Natural killer cell (primary cell): ENCODE measurements around the gene MLN. TPM values are rescaled to one million over a fixed set of nuclear protein-coding genes. Genes with fewer than 3 reads are reported as not detected.

ENCODE experiments used
- ATAC-seq, 3 donors: fragments of 150-1000 bp in 2 of 3; fragments of 200-7000 bp in 1 of 3; cut with Tn5 transposase; 1 replicate in 1 of 3; 2 replicates in 2 of 3; pipeline ENCODE4 v1.10.0; 2021; ENCODE audit warnings: mild to moderate bottlenecking in 2 of 3, moderate library complexity in 2 of 3
- DNase-seq, 2 donors: peaks; one replicate each; pipeline versions ENCODE4 v3.0.0 to v3.0.0-alpha.2; 2013 to 2021; ENCODE audit warnings: mixed read lengths in 1 of 2
- H3K27ac ChIP-seq: one replicate; pipeline ENCODE4 v1.5.1; 2013; ENCODE audit warnings: mild to moderate bottlenecking, low read length
- H3K27me3 ChIP-seq: one replicate; pipeline ENCODE4 v1.6.1; 2013; ENCODE audit warnings: low read length; ENCODE audit not compliant: control insufficient read depth, insufficient read depth
- H3K36me3 ChIP-seq: one replicate; pipeline ENCODE4 v1.6.1; 2013; ENCODE audit warnings: low read length; ENCODE audit not compliant: control insufficient read depth, insufficient read depth
- H3K4me1 ChIP-seq: one replicate; pipeline ENCODE4 v1.6.1; 2013; ENCODE audit warnings: low read length; ENCODE audit not compliant: control insufficient read depth, insufficient read depth
- H3K4me3 ChIP-seq: one replicate; pipeline ENCODE4 v1.5.1; 2013; ENCODE audit warnings: low read length
- H3K9me3 ChIP-seq: one replicate; pipeline ENCODE4 v1.6.1; 2013; ENCODE audit warnings: low read length; ENCODE audit not compliant: control insufficient read depth, insufficient read depth
- H3K27ac Mint-ChIP-seq, 2 donors: one replicate each; pipeline ENCODE4 v1.8.0; 2022; ENCODE audit warnings: mild to moderate bottlenecking in 2 of 2, mixed read lengths in 2 of 2, moderate library complexity in 1 of 2
- H3K27me3 Mint-ChIP-seq, 2 donors: one replicate each; pipeline ENCODE4 v1.8.0; 2022; ENCODE audit warnings: low read depth in 2 of 2, mixed read lengths in 2 of 2
- H3K36me3 Mint-ChIP-seq: one replicate; pipeline ENCODE4 v1.8.0; 2022; ENCODE audit warnings: mixed read lengths
- H3K4me1 Mint-ChIP-seq, 2 donors: one replicate each; pipeline ENCODE4 v1.8.0; 2022; ENCODE audit warnings: mixed read lengths in 2 of 2
- H3K4me3 Mint-ChIP-seq: one replicate; pipeline ENCODE4 v1.8.0; 2022; ENCODE audit warnings: mild to moderate bottlenecking, moderate library complexity, mixed read lengths
- H3K9me3 Mint-ChIP-seq, 2 donors: one replicate each; pipeline ENCODE4 v1.8.0; 2022; ENCODE audit warnings: mixed read lengths in 2 of 2
- WGBS: methylation state at CpG from one replicate; pipeline ENCODE4 v1.1.7; 2013; ENCODE audit warnings: missing lambda C conversion rate; ENCODE audit not compliant: insufficient coverage; 5-methylcytosine and 5-hydroxymethylcytosine counted together
- intact Hi-C: fragments of 100-400 bp; cut with micrococcal nuclease; formaldehyde crosslinking; loops from one replicate; pipeline ENCODE4 v1.14.2; 2022
- total RNA-seq, 4 donors: library from RNA; stranded (reverse); fragments of 120-200 nt in 1 of 4; gene quantifications; one replicate each; pipeline versions ENCODE4 v1.2.3 to v1.2.4, GENCODE V29; 2013 to 2022
- TF ChIP-seq, protein P1 (sequence below): fragments of 200-600 bp; IDR thresholded peaks from one replicate; pipeline ENCODE4 v1.8.0; 2022; ENCODE audit warnings: antibody characterized with exemption

MLN gene
- total RNA-seq, 3 donors from 2014 or later (not counting 1 experiment from before 2014, with no cell fraction given), result not detected

DNA sequence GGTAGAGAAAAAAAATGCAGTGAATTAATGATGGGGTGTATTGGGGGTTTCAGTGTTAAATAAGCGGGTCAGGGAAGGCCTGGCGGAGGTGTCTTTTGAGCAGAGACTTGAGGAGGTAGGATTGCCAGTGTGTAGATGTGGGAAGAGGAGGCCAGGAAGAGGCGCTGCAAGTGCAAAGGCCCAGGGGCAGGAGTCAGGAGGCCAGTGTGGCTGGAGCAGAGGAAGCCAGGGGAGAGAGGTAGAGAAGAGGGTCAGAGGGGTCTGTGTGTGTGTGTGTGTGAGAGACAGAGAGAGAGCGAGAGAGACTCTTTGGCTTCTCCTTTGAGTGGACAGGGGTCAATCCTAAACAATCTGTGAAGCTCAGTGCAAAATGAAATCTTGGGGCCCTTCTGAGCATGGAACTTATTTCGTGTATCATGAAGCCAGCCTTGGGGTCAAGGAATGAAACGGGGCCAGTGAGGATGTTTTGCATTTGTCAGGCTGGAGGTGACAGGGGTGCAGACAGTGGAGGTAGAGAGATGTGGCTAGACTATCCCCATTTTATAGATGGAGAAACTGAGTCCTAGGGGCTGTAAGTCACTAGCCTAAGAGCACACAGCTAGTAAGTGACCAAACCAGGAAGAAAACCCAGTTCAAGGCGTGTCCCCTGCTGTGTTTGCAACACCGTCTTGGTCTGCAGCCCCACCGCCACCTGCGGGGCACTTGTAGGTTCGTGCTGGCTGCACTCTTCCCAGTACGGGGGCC is 47.4 kb downstream of the MLN start:
- TF ChIP-seq, protein P1, sequence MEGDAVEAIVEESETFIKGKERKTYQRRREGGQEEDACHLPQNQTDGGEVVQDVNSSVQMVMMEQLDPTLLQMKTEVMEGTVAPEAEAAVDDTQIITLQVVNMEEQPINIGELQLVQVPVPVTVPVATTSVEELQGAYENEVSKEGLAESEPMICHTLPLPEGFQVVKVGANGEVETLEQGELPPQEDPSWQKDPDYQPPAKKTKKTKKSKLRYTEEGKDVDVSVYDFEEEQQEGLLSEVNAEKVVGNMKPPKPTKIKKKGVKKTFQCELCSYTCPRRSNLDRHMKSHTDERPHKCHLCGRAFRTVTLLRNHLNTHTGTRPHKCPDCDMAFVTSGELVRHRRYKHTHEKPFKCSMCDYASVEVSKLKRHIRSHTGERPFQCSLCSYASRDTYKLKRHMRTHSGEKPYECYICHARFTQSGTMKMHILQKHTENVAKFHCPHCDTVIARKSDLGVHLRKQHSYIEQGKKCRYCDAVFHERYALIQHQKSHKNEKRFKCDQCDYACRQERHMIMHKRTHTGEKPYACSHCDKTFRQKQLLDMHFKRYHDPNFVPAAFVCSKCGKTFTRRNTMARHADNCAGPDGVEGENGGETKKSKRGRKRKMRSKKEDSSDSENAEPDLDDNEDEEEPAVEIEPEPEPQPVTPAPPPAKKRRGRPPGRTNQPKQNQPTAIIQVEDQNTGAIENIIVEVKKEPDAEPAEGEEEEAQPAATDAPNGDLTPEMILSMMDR, result no peak
- no peak overlapping the region for H3K4me3 ChIP-seq
- H3K9me3 Mint-ChIP-seq, result no peaks in the 10 kb centered on the region
- no peak overlapping the region for H3K4me3 Mint-ChIP-seq
- WGBS, result 83% methylated on average over 12 of the region's 12 CpGs
- H3K9me3 ChIP-seq, result no peaks in the 10 kb centered on the region
- ATAC-seq, result no peak
- H3K36me3 ChIP-seq, result no peaks in the 10 kb centered on the region
- H3K27ac Mint-ChIP-seq, result no peak overlapping the region
- no peaks in the 10 kb centered on the region for H3K36me3 Mint-ChIP-seq
- intact Hi-C loops, result no loop called here
- H3K27me3 ChIP-seq, result no peaks in the 10 kb centered on the region
- DNase-seq, result no peak
- H3K4me1 ChIP-seq, result no peaks in the 10 kb centered on the region
- no peak overlapping the region for H3K27ac ChIP-seq
- H3K4me1 Mint-ChIP-seq, result no peaks in the 10 kb centered on the region
- H3K27me3 Mint-ChIP-seq, result peaks cover 0 to 2% of the 10 kb centered on the region in 2 donors

DNA sequence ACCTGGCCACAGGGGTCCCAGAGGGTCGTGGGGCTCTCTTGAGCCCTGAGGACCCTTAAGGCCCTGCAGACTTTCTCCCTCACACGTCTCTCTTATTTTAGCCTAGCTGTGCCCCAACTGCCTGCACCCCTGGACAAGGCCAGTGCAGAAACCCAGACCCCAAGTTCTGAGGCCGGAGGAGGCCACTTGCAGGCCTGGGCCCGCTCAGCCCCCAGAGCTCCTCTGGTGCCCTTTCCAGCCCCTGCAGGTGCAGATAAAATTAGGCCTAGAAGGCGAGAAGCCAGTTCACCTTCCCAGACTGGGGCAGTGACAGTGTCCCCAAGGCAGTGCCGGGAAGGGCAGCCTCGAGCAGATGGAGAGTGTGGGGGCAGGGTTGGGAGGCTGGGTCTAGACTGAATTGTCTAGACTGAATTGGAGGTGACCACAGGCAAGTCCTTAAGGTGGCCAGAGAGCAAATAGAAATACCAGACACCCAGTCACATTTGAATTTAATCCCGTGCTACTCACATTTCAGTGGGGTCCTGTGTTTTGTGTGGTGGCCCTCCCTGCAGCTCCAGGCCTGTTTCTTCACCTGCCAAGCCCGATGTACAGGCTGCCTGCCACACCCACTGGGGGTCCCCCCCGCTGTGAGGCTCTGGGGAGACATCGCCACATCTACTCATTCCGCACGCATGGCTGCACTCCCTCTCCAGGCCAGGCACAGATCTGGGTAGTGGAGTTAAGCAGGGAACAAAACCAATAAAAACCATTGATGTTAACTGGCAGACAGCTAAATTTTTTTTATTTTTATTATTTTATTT is 48.5 kb downstream of the MLN start:
- Mint-ChIP-seq H3K4me1 (no peaks in the 10 kb centered on the region), H3K9me3 (no peaks in the 10 kb centered on the region), H3K27ac (no peak overlapping the region), H3K36me3 (no peaks in the 10 kb centered on the region), H3K27me3 (peaks cover 0 to 2% of the 10 kb centered on the region in 2 donors), H3K4me3 (no peak overlapping the region)
- intact Hi-C loops, result no loop called here
- Histone ChIP-seq H3K4me3 (no peak overlapping the region), H3K36me3 (no peaks in the 10 kb centered on the region), H3K27me3 (no peaks in the 10 kb centered on the region), H3K4me1 (no peaks in the 10 kb centered on the region), H3K27ac (no peak overlapping the region), H3K9me3 (no peaks in the 10 kb centered on the region)
- no peak for ATAC-seq
- 88% methylated on average over 11 of the region's 13 CpGs for WGBS
- TF ChIP-seq, protein P1, result no peak
- no peak for DNase-seq

DNA sequence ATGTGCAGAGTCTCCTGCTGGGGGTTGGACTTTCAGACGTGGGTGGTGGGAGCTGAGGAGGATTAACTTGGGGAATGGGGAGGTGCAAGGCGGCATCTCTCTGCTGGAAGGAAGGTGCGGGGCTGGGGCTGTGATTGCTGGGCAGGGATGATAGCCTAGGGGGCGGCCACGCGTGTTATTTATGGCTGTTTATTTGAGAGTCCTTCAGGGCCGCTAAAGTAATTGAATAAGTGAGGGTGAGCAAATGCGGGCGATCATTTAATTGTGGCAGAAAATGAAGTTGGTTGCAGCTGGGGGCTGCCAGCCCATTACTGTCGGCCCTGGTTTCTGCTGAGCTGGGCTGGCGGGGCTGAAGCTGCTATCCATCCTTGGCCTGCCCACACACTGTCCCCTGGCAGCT is 49.6 kb downstream of the MLN start:
- Mint-ChIP-seq H3K27ac (no peak overlapping the region), H3K27me3 (peaks cover 0 to 2% of the 10 kb centered on the region in 2 donors), H3K9me3 (no peaks in the 10 kb centered on the region), H3K36me3 (no peaks in the 10 kb centered on the region), H3K4me1 (no peaks in the 10 kb centered on the region), H3K4me3 (no peak overlapping the region)
- no peaks in the 10 kb centered on the region for H3K27me3 ChIP-seq
- TF ChIP-seq, protein P1, result no peak
- no peaks in the 10 kb centered on the region for H3K9me3 ChIP-seq
- WGBS, result 88% methylated on average over 11 of the region's 11 CpGs
- ATAC-seq (no peak), DNase-seq (no peak)
- intact Hi-C loops, result no loop called here
- no peaks in the 10 kb centered on the region for H3K4me1 ChIP-seq
- no peak overlapping the region for H3K27ac ChIP-seq
- no peaks in the 10 kb centered on the region for H3K36me3 ChIP-seq
- no peak overlapping the region for H3K4me3 ChIP-seq
